Trophoblast cell (in vitro differentiated cells and primary cell): Measurements from ENCODE around the gene ZRANB3.

Experiments
- DNase-seq, 2 donors: peaks; one replicate each; pipeline ENCODE4 v3.0.0-alpha.2; 2016
- H2AFZ ChIP-seq: 2 replicates; pipeline ENCODE4 v1.6.1; 2013; ENCODE audit warnings: low read length, moderate library complexity, mild to moderate bottlenecking; ENCODE audit not compliant: insufficient read depth, poor library complexity
- H2AK5ac ChIP-seq: 2 replicates; pipeline ENCODE4 v1.6.1; 2013; ENCODE audit warnings: mild to moderate bottlenecking, low read length
- H2BK120ac ChIP-seq: 2 replicates; pipeline ENCODE4 v1.6.1; 2013; ENCODE audit warnings: low read length, mild to moderate bottlenecking, moderate library complexity; ENCODE audit not compliant: insufficient read depth, poor library complexity
- H2BK12ac ChIP-seq: 2 replicates; pipeline ENCODE4 v1.6.1; 2013; ENCODE audit warnings: mild to moderate bottlenecking, low read length, moderate library complexity
- H2BK5ac ChIP-seq: 2 replicates; pipeline ENCODE4 v1.6.1; 2013; ENCODE audit warnings: low read length, low read depth, moderate library complexity, mild to moderate bottlenecking; ENCODE audit not compliant: poor library complexity
- H3K14ac ChIP-seq: 2 replicates; pipeline ENCODE4 v1.6.1; 2013; ENCODE audit warnings: mild to moderate bottlenecking, low read length
- H3K18ac ChIP-seq: 2 replicates; pipeline ENCODE4 v1.6.1; 2013; ENCODE audit warnings: mild to moderate bottlenecking, low read length
- H3K23ac ChIP-seq: 2 replicates; pipeline ENCODE4 v1.6.1; 2013; ENCODE audit warnings: low read length
- H3K27ac ChIP-seq: 2 replicates; pipeline ENCODE4 v1.5.1; 2013; ENCODE audit warnings: low read depth, mild to moderate bottlenecking, inconsistent platforms, low read length, moderate library complexity
- H3K27me3 ChIP-seq: 2 replicates; pipeline ENCODE4 v1.6.1; 2013; ENCODE audit warnings: inconsistent platforms, mild to moderate bottlenecking, low read length, moderate library complexity; ENCODE audit not compliant: insufficient read depth
- H3K36me3 ChIP-seq, 2 experiments: 1 replicate in 1 of 2; 2 replicates in 1 of 2; pipeline ENCODE4 v1.6.1; 2013; ENCODE audit warnings: low read length in 2 of 2, mild to moderate bottlenecking in 2 of 2, moderate library complexity in 1 of 2; ENCODE audit not compliant: insufficient read depth in 2 of 2, control insufficient read depth in 1 of 2
- H3K4ac ChIP-seq: 2 replicates; pipeline ENCODE4 v1.6.1; 2013; ENCODE audit warnings: low read depth, mild to moderate bottlenecking, low read length, moderate library complexity
- H3K4me1 ChIP-seq, 2 experiments: 1 replicate in 1 of 2; 2 replicates in 1 of 2; pipeline ENCODE4 v1.6.1; 2013; ENCODE audit warnings: low read length in 2 of 2, mild to moderate bottlenecking in 2 of 2, moderate library complexity in 1 of 2; ENCODE audit not compliant: insufficient read depth in 2 of 2, control insufficient read depth in 1 of 2
- H3K4me2 ChIP-seq: 2 replicates; pipeline ENCODE4 v1.6.1; 2013; ENCODE audit warnings: inconsistent platforms, mild to moderate bottlenecking, low read length, moderate library complexity
- H3K4me3 ChIP-seq: 2 replicates; pipeline ENCODE4 v1.5.1; 2013; ENCODE audit warnings: mild to moderate bottlenecking, low read depth, low read length, inconsistent platforms
- H3K79me1 ChIP-seq: one replicate; pipeline ENCODE4 v1.6.1; 2013; ENCODE audit warnings: low read length
- H3K79me2 ChIP-seq: 2 replicates; pipeline ENCODE4 v1.6.1; 2013; ENCODE audit warnings: low read length, mild to moderate bottlenecking; ENCODE audit not compliant: control insufficient read depth, insufficient read depth, poor library complexity
- H3K9ac ChIP-seq: 2 replicates; pipeline ENCODE4 v1.6.1; 2013; ENCODE audit warnings: mild to moderate bottlenecking, low read length
- H3K9me3 ChIP-seq: 2 replicates; pipeline ENCODE4 v1.6.1; 2013; ENCODE audit warnings: low read depth, mild to moderate bottlenecking, control low read depth, inconsistent platforms, low read length; ENCODE audit not compliant: insufficient read depth
- H4K12ac ChIP-seq: 2 replicates; pipeline ENCODE4 v1.6.1; 2013; ENCODE audit warnings: low read depth, mild to moderate bottlenecking, low read length, moderate library complexity
- H4K8ac ChIP-seq: 2 replicates; pipeline ENCODE4 v1.6.1; 2013; ENCODE audit warnings: low read depth, mild to moderate bottlenecking, low read length, moderate library complexity
- H4K91ac ChIP-seq: one replicate; pipeline ENCODE4 v1.6.1; 2013; ENCODE audit warnings: low read depth, mild to moderate bottlenecking, low read length, moderate library complexity
- WGBS: extraction: QIAGEN DNeasy Blood & Tissue Kit; methylation state at CpG from one replicate; pipeline ENCODE4 v1.1.7; 2013; ENCODE audit warnings: missing lambda C conversion rate; ENCODE audit not compliant: insufficient read length, insufficient coverage; ENCODE audit errors: extremely low coverage; 5-methylcytosine and 5-hydroxymethylcytosine counted together

The ZRANB3 gene

GRCh38 chr2:135159191-135159590 lies 371.8 kb downstream of the ZRANB3 start:
- Histone ChIP-seq H2AK5ac (no peak overlapping the region), H3K79me1 (no peaks in the 10 kb centered on the region), H2AFZ (no peak overlapping the region), H3K14ac (no peak overlapping the region), H3K9ac (no peak overlapping the region), H2BK5ac (no peak overlapping the region), H3K27ac (no peak overlapping the region), H4K12ac (no peak overlapping the region), H3K4me2 (no peak overlapping the region), H2BK120ac (no peak overlapping the region), H3K9me3 (no peaks in the 10 kb centered on the region), H3K79me2 (no peaks in the 10 kb centered on the region), H4K8ac (no peak overlapping the region), H3K36me3 (peaks cover 2 to 9% of the 10 kb centered on the region in 2 experiments), H3K4me3 (no peak overlapping the region), H3K18ac (no peak overlapping the region), H3K23ac (no peak overlapping the region), H2BK12ac (no peak overlapping the region), H3K4ac (no peak overlapping the region), H3K27me3 (no peaks in the 10 kb centered on the region), H4K91ac (no peak overlapping the region), H3K4me1 (no peaks in the 10 kb centered on the region)
- WGBS: no CpG with 5 or more reads among the region's 2 CpGs
- peak; percentile 65 to 76 for DNase-seq

- Histone ChIP-seq H2AK5ac (no peak overlapping the region), H2BK12ac (no peak overlapping the region), H3K27ac (no peak overlapping the region), H4K8ac (no peak overlapping the region), H2AFZ (no peak overlapping the region), H4K12ac (no peak overlapping the region), H2BK120ac (no peak overlapping the region), H3K36me3 (peaks cover 2 to 9% of the 10 kb centered on the region in 2 experiments), H3K9me3 (no peaks in the 10 kb centered on the region), H3K4me1 (no peaks in the 10 kb centered on the region), H3K4me2 (no peak overlapping the region), H3K79me2 (no peaks in the 10 kb centered on the region), H3K4ac (no peak overlapping the region), H3K23ac (no peak overlapping the region), H3K9ac (no peak overlapping the region), H3K18ac (no peak overlapping the region), H3K79me1 (no peaks in the 10 kb centered on the region), H3K4me3 (no peak overlapping the region), H3K14ac (no peak overlapping the region), H2BK5ac (no peak overlapping the region), H3K27me3 (no peaks in the 10 kb centered on the region), H4K91ac (no peak overlapping the region)
- DNase-seq: peak; percentile 63 to 89
- WGBS: no CpG with 5 or more reads among the region's 3 CpGs
These were observed 373.2 kb downstream of the ZRANB3 start for GRCh38 chr2:135157856-135158255.

DNA sequence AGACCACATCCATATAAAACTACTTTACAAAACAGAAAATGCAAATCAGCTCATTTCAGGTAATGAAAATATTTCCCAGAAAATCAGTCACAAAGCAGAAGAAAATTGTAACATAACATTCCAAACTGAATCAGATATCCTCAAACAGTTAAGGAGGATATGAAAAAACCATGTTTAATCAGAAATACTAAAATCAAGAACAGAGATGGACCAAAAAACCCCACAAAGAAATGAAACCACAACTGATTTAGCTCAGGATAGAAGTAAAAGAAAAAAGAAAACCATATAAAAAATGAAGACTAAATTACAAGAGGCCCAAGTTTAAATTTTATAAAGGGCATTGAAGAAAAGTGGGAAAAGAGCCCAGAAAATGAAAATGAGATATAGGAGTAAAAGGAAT lies 376.1 kb downstream of the ZRANB3 start:
- Histone ChIP-seq H3K4ac (no peak overlapping the region), H2BK12ac (no peak overlapping the region), H3K27ac (no peak overlapping the region), H2AFZ (no peak overlapping the region), H3K9me3 (no peaks in the 10 kb centered on the region), H3K79me1 (no peaks in the 10 kb centered on the region), H3K27me3 (no peaks in the 10 kb centered on the region), H3K36me3 (peaks cover 0 to 7% of the 10 kb centered on the region in 2 experiments), H3K4me2 (no peak overlapping the region), H3K23ac (no peak overlapping the region), H2BK120ac (no peak overlapping the region), H3K4me3 (no peak overlapping the region), H4K91ac (no peak overlapping the region), H3K14ac (no peak overlapping the region), H3K4me1 (no peaks in the 10 kb centered on the region), H3K18ac (no peak overlapping the region), H2BK5ac (no peak overlapping the region), H4K12ac (no peak overlapping the region), H3K79me2 (no peaks in the 10 kb centered on the region), H4K8ac (no peak overlapping the region), H3K9ac (no peak overlapping the region), H2AK5ac (no peak overlapping the region)
- no peak for DNase-seq

GRCh38 chr2:135152361-135152760 lies 378.7 kb downstream of the ZRANB3 start:
- Histone ChIP-seq H3K79me1 (no peaks in the 10 kb centered on the region), H4K12ac (no peak overlapping the region), H3K4me1 (no peaks in the 10 kb centered on the region), H3K79me2 (no peaks in the 10 kb centered on the region), H2AFZ (no peak overlapping the region), H3K9ac (no peak overlapping the region), H3K4me3 (no peak overlapping the region), H3K9me3 (no peaks in the 10 kb centered on the region), H4K91ac (no peak overlapping the region), H3K4ac (no peak overlapping the region), H2AK5ac (no peak overlapping the region), H4K8ac (no peak overlapping the region), H2BK120ac (no peak overlapping the region), H3K27me3 (no peaks in the 10 kb centered on the region), H3K27ac (peak overlapping the region; percentile 67), H2BK5ac (no peak overlapping the region), H2BK12ac (no peak overlapping the region), H3K23ac (no peak overlapping the region), H3K14ac (no peak overlapping the region), H3K36me3 (peaks cover 2 to 4% of the 10 kb centered on the region in 2 experiments), H3K4me2 (no peak overlapping the region), H3K18ac (no peak overlapping the region)
- DNase-seq: peak; percentile 59 to 92
- WGBS: no CpG with 5 or more reads among the region's 1 CpG
